ENCODE results near the gene PDIA3. TPM values are rescaled to one million over a fixed set of nuclear protein-coding genes. Genes with fewer than 3 reads are reported as not detected.

PDIA3 gene
- total and polyA plus RNA-seq, 2 of the 13 experiments (the other 11 are each of a cell fraction or from before 2014, with no cell fraction given): 238 to 433 TPM

GRCh38 chr15:43776718-43777266, 30.6 kb downstream of the PDIA3 start, which contains the start of gene ELL3 (continued):
- TF ChIP-seq PAXIP1 (CRISPR knock-in tag; conservative IDR thresholded peaks at IDR 0.05): no peak
- TF ChIP-seq GTF3A (CRISPR knock-in tag; conservative IDR thresholded peaks at IDR 0.05): no peak
- 0 out of 2 replicates have a peak, but pooled peaks have one; percentile 59 for TF ChIP-seq SNAI1 (CRISPR knock-in tag; IDR thresholded peaks at IDR 0.05; ENCODE audit: borderline replicate concordance)
- TF ChIP-seq ZNF781 (CRISPR knock-in tag; IDR thresholded peaks at IDR 0.05; ENCODE audit: borderline replicate concordance, not compliant biosample characterization): no peak
- no peak for TF ChIP-seq DR1 (CRISPR knock-in tag; IDR thresholded peaks at IDR 0.05)
- no peak for TF ChIP-seq HMG20A (CRISPR knock-in tag; IDR thresholded peaks at IDR 0.05; ENCODE audit: borderline replicate concordance)
- TF ChIP-seq IKZF5 (CRISPR knock-in tag; IDR thresholded peaks at IDR 0.05): peak; percentile 51; the same call in 1 of the 2 replicates
- no peak for TF ChIP-seq NFKB2 (CRISPR knock-in tag; IDR thresholded peaks at IDR 0.05; ENCODE audit: borderline replicate concordance)
- TF ChIP-seq MED13 (CRISPR knock-in tag; IDR thresholded peaks at IDR 0.05): no peak
- no peak for TF ChIP-seq CC2D1A (CRISPR knock-in tag; IDR thresholded peaks at IDR 0.05)
- TF ChIP-seq YEATS2 (CRISPR knock-in tag; IDR thresholded peaks at IDR 0.05; ENCODE audit: borderline replicate concordance): no peak
- 0 out of 2 replicates have a peak, but pooled peaks have one; percentile 6 for TF ChIP-seq MAZ (IDR thresholded peaks at IDR 0.05; ENCODE audit: borderline replicate concordance, low read depth, low read length)
- TF ChIP-seq MAZ (CRISPR knock-in tag; IDR thresholded peaks at IDR 0.05; ENCODE audit: low read depth): no peak
- TF ChIP-seq FOSL2 (CRISPR knock-in tag; IDR thresholded peaks at IDR 0.05): no peak
- TF ChIP-seq ZBTB8A (CRISPR knock-in tag; IDR thresholded peaks at IDR 0.05; ENCODE audit: borderline replicate concordance, low read depth): no peak
- TF ChIP-seq SP4 (CRISPR knock-in tag; IDR thresholded peaks at IDR 0.05): 0 out of 2 replicates have a peak, but pooled peaks have one; percentile 43
- TF ChIP-seq ZBTB43 (CRISPR knock-in tag; conservative IDR thresholded peaks at IDR 0.05): no peak
- no peak for TF ChIP-seq ATF2 (CRISPR knock-in tag; IDR thresholded peaks at IDR 0.05)
- TF ChIP-seq TFDP2 (CRISPR knock-in tag; IDR thresholded peaks at IDR 0.05): no peak
- TF ChIP-seq ZNF430 (CRISPR knock-in tag; IDR thresholded peaks at IDR 0.05): no peak
- no peak; the same call in 1 of the 2 replicates for TF ChIP-seq ZNF709 (CRISPR knock-in tag; IDR thresholded peaks at IDR 0.05)
- TF ChIP-seq ZNF891 (CRISPR knock-in tag; IDR thresholded peaks at IDR 0.05): no peak

All from HepG2 (cell line).